PFSK-1 (cell line): ENCODE data around the gene ABHD6.

ENCODE experiments used
- POLR2AphosphoS5 ChIP-seq: IDR thresholded peaks from 2 replicates; pipeline ENCODE4 v1.6.1; 2012; ENCODE audit warnings: low read depth, mild to moderate bottlenecking, control low read depth, low read length, moderate library complexity
- SIN3A ChIP-seq: IDR thresholded peaks from 2 replicates; pipeline ENCODE4 v1.6.1; 2012; ENCODE audit warnings: mild to moderate bottlenecking, low read length, moderate library complexity, borderline replicate concordance; ENCODE audit not compliant: insufficient read depth
- TAF1 ChIP-seq: IDR thresholded peaks from 2 replicates; pipeline ENCODE4 v1.6.1; 2012; ENCODE audit warnings: low read length, control low read depth, borderline replicate concordance; ENCODE audit not compliant: insufficient read depth
- TF ChIP-seq, protein P1 (sequence below), 2 experiments: IDR thresholded peaks; 2 replicates each; pipeline versions ENCODE4 v1.6.1 to v1.8.0; 2011 to 2012; ENCODE audit warnings: low read depth in 2 of 2, low read length in 2 of 2, control low read depth in 1 of 2, inconsistent platforms in 1 of 2, mild to moderate bottlenecking in 1 of 2, moderate library complexity in 1 of 2; ENCODE audit not compliant: insufficient read depth in 1 of 2

DNA sequence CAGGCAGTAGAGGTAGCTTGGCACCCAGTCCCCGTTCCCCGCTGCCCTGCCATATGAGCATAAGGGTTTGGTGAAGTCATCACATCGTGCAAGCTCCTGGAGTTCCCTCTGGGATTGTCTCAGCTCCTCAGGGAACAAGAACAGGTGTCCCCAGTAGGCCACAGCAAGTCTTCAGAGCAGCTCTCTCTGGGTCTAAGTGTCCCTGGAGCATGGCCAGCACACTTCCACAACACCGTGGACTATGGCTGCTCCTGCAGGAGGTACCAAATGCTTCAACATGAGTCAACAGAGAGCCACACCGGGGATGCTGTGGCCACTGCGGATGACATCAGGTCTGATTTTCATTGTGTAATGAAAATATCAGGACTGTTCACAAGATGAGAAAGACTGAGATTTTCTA lies 23.1 kb downstream of the ABHD6 start:
- TF ChIP-seq POLR2AphosphoS5: no peak
- TF ChIP-seq SIN3A: no peak
- TF ChIP-seq, protein P1, sequence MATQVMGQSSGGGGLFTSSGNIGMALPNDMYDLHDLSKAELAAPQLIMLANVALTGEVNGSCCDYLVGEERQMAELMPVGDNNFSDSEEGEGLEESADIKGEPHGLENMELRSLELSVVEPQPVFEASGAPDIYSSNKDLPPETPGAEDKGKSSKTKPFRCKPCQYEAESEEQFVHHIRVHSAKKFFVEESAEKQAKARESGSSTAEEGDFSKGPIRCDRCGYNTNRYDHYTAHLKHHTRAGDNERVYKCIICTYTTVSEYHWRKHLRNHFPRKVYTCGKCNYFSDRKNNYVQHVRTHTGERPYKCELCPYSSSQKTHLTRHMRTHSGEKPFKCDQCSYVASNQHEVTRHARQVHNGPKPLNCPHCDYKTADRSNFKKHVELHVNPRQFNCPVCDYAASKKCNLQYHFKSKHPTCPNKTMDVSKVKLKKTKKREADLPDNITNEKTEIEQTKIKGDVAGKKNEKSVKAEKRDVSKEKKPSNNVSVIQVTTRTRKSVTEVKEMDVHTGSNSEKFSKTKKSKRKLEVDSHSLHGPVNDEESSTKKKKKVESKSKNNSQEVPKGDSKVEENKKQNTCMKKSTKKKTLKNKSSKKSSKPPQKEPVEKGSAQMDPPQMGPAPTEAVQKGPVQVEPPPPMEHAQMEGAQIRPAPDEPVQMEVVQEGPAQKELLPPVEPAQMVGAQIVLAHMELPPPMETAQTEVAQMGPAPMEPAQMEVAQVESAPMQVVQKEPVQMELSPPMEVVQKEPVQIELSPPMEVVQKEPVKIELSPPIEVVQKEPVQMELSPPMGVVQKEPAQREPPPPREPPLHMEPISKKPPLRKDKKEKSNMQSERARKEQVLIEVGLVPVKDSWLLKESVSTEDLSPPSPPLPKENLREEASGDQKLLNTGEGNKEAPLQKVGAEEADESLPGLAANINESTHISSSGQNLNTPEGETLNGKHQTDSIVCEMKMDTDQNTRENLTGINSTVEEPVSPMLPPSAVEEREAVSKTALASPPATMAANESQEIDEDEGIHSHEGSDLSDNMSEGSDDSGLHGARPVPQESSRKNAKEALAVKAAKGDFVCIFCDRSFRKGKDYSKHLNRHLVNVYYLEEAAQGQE (IDR thresholded peaks at IDR 0.05; ENCODE audit: insufficient read depth in 1 of 2, low read depth in 2 of 2, low read length in 2 of 2): no peak
- TF ChIP-seq TAF1: no peak
